Aorta (tissue), 5 donors: ENCODE data around the gene TBL1X. TPM values are rescaled to one million over a fixed set of nuclear protein-coding genes. Genes with fewer than 3 reads are reported as not detected.

ENCODE experiments used
- ATAC-seq: fragments of 200-7000 bp; cut with Tn5 transposase; one replicate; pipeline ENCODE4 v1.9.1; 2022; ENCODE audit warnings: moderate library complexity; ENCODE audit not compliant: low FRiP score
- DNase-seq, 2 donors: peaks; one replicate each; pipeline ENCODE4 v3.0.0-alpha.2; 2020
- H3K27ac ChIP-seq, 2 donors: one replicate each; pipeline ENCODE4 v1.5.1; 2013; ENCODE audit warnings: low read length in 2 of 2, mild to moderate bottlenecking in 2 of 2, moderate library complexity in 2 of 2, control low read depth in 1 of 2, inconsistent platforms in 1 of 2, low read depth in 1 of 2
- H3K27me3 ChIP-seq, 2 donors: one replicate each; pipeline ENCODE4 v1.6.1; 2013; ENCODE audit warnings: control low read depth in 1 of 2, low read length in 1 of 2, mild to moderate bottlenecking in 1 of 2, moderate library complexity in 1 of 2; ENCODE audit not compliant: insufficient read depth in 2 of 2, control insufficient read depth in 1 of 2
- H3K36me3 ChIP-seq, 2 donors: one replicate each; pipeline ENCODE4 v1.6.1; 2013; ENCODE audit warnings: control low read depth in 1 of 2, low read length in 1 of 2, mild to moderate bottlenecking in 1 of 2; ENCODE audit not compliant: insufficient read depth in 2 of 2, control insufficient read depth in 1 of 2
- H3K4me1 ChIP-seq, 2 donors: one replicate each; pipeline ENCODE4 v1.6.1; 2013; ENCODE audit warnings: low read length in 2 of 2, control low read depth in 1 of 2, mild to moderate bottlenecking in 1 of 2, moderate library complexity in 1 of 2; ENCODE audit not compliant: insufficient read depth in 2 of 2, control insufficient read depth in 1 of 2
- H3K4me3 ChIP-seq, 2 donors: one replicate each; pipeline ENCODE4 v1.5.1; 2013; ENCODE audit warnings: low read length in 2 of 2, control low read depth in 1 of 2, mild to moderate bottlenecking in 1 of 2
- H3K9me3 ChIP-seq: one replicate; pipeline ENCODE4 v1.6.1; 2013; ENCODE audit warnings: mild to moderate bottlenecking, low read length; ENCODE audit not compliant: control insufficient read depth
- WGBS, 2 donors: extraction: QIAGEN DNeasy Blood & Tissue Kit; methylation state at CpG; one replicate each; pipeline ENCODE4 v1.1.7; 2013; 5-methylcytosine and 5-hydroxymethylcytosine counted together
- intact Hi-C, 2 donors: fragments of 100-400 bp; cut with DNase I; formaldehyde crosslinking; loops; one replicate each; pipeline versions ENCODE4 v1.14.2 to v1.15.0; 2022
- polyA plus RNA-seq, 2 donors: library from polyadenylated mRNA; stranded (reverse); fragments of 200-250 nt; gene quantifications; one replicate each; pipeline ENCODE4 v1.2.3, GENCODE V29; 2013
- total RNA-seq, 2 donors: library from RNA; stranded (reverse); fragmentation: NEBNext Ultra II Directional; extraction: Animal tissue kit (Norgen Biotek cat#: 25700); gene quantifications; one replicate each; pipeline ENCODE4 v1.2.1, GENCODE V29; 2021
- donor health status: healthy with polysubstance abuse.
- donor health status: Bipolar disorder and iron deficiency.
- donor health status: DM: no; HTN: no; CAD: no.
- donor health status: DM: no; HTN: no; CAD: no.
- donor health status: DM: yes; HTN: yes; CAD: no.

The TBL1X gene
- total and polyA plus RNA-seq, 4 donors: 8.9 to 81.2 (median 27.5) TPM

DNA sequence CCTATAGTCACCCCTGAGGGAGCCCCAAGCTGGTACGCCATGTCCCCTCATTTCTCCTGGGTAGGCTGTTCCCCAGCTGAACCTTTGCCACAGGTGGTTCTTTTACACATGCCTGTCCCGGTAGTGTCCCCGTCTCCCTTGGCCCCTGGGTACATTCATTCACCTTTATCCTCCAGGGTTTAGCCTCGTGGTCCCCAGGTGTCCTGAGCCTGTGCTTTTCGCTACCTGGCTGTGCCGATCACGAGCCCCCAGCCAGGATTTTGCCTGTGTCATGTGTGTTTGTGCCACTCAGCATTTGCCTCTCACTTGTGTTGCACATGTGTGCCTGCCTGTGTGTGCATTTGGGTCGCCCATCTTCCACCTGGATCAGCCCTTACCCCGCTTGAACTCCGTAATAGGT, 243.2 kb downstream of the TBL1X start:
- Histone ChIP-seq H3K27ac (no peak overlapping the region), H3K27me3 (no peaks in the 10 kb centered on the region), H3K4me1 (no peaks in the 10 kb centered on the region), H3K9me3 (no peaks in the 10 kb centered on the region), H3K4me3 (no peak overlapping the region), H3K36me3 (peaks cover 0 to 5% of the 10 kb centered on the region in 2 donors)
- intact Hi-C loops: loop anchor here (5.0 to 10.0 kb wide), 7 partner anchors 241 to 961 kb away; partner anchors contain the start of gene TBL1X (in 1 of the 2)
- no peak for ATAC-seq
- WGBS, 2 donors: 93 to 94% methylated on average over 10 of the region's 10 CpGs
- peak in 1 of 2 donors; percentile 58 for DNase-seq

DNA sequence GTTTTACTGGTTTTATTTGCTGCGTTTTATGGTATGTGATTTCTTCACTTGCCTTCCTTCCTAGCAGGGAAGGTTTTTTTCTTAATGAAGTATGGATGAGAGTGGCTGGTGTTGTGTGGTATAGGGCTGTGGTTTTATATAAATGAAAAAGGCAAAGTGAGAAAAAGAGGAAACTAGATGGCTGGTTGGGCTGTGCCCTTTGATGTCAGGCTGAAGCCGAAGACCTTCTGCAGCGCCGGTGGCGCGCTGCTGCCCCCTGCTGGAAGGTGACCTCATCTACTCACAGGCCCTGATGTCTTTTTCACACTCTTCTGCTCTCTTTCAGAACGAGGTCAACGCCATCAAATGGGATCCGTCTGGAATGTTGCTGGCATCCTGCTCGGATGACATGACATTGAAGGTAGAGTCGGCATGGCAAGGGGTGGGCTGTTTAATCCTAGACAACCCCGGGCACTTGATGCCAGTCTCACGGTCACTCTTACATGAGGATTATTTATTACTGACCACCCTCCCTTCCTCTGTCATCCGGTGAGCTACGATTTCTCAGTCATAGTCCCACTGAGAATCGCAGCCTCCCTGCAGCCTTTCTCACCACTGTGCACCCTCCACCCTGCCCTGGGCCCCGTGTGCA, 244.2 kb downstream of the TBL1X start:
- 27 to 29% methylated on average over 17 of the region's 17 CpGs for WGBS, 2 donors
- intact Hi-C loops: loop anchor here (5.0 to 10.0 kb wide), 7 partner anchors 242 to 962 kb away; partner anchors contain the start of gene TBL1X (in 1 of the 2)
- Histone ChIP-seq H3K27me3 (no peaks in the 10 kb centered on the region), H3K4me3 (no peak overlapping the region), H3K27ac (no peak overlapping the region), H3K4me1 (no peaks in the 10 kb centered on the region), H3K36me3 (peaks cover 0 to 5% of the 10 kb centered on the region in 2 donors), H3K9me3 (no peaks in the 10 kb centered on the region)
- ATAC-seq (peak; percentile 82), DNase-seq (peak; percentile 89 to 94)

DNA sequence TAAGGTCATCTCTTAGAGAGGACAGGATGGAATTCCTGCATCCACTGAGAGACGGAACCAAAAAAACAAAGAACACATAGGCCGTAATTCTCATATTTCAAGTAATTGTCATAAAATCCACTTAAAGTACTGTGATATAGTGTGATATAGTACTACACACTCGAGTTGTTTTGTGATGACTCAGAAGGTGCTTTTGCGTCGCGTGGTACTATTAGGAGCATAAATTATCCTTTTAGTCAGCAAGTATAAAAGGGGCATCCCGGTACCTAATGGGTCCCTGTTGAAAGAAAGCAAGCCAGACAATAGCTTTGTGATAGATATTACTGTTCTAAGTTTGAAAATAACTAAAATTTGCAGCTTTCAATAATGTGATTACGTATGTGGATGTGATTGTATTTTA, 245.5 kb downstream of the TBL1X start:
- H3K36me3 ChIP-seq: peaks cover 0 to 5% of the 10 kb centered on the region in 2 donors
- no peaks in the 10 kb centered on the region for H3K4me1 ChIP-seq
- H3K27ac ChIP-seq: no peak overlapping the region
- no peak for DNase-seq
- intact Hi-C loops: no loop called here
- no peaks in the 10 kb centered on the region for H3K27me3 ChIP-seq
- ATAC-seq: no peak
- no peak overlapping the region for H3K4me3 ChIP-seq
- 85 to 87% methylated on average over 8 of the region's 8 CpGs for WGBS, 2 donors
- no peaks in the 10 kb centered on the region for H3K9me3 ChIP-seq

DNA sequence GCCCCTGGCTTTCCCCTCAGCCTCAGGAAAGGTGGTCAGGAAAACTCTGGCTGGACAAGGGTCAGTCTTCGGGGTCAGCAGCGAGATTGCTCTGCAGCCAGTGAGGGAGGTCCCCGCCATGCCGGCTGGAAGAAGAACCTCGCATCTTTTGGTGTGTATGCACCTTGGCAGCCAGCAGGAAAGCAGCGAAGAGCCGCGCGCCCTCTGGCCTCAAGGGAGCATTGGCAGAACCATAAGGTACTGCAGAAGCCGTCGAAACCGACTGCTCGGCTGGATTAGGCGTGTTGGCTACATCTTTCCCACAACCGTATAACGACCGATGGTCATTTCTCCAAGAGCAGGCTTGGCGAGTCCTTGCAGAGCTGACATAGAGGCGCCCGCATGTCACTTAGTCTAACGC, 252.5 kb downstream of the TBL1X start:
- peaks cover 0 to 4% of the 10 kb centered on the region in 2 donors for H3K36me3 ChIP-seq
- DNase-seq: no peak

DNA sequence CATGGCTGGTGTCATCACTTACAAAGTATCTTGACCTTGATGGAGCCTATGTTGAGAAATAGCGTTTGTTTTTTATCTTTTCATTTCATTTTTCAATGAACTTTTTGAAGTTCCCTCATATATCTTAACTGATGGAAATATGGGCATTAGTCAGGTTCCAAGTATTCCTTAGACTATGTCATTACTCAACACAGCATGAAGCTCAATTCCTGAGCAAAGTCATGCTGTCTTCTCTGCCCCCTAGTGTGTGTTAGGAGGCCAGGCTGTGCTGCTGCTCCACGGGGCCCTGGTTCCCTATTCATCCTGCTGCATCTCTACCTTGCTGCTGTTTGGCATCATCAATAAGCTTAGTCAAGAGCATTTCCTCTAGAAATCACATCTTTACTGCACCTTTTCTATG, 259.9 kb downstream of the TBL1X start:
- intact Hi-C loops: no loop called here
- 37 to 46% methylated on average over 2 of the region's 2 CpGs for WGBS, 2 donors
- H3K9me3 ChIP-seq: peaks cover 5% of the 10 kb centered on the region
- no peak overlapping the region for H3K27ac ChIP-seq
- no peaks in the 10 kb centered on the region for H3K36me3 ChIP-seq
- no peak for DNase-seq
- H3K27me3 ChIP-seq: no peaks in the 10 kb centered on the region
- H3K4me1 ChIP-seq: no peaks in the 10 kb centered on the region
- no peak for ATAC-seq
- no peak overlapping the region for H3K4me3 ChIP-seq

More for the DNA sequence above, 252.5 kb downstream of the TBL1X start:
- no peak for ATAC-seq
- no peak overlapping the region for H3K27ac ChIP-seq
- H3K4me3 ChIP-seq: no peak overlapping the region
- H3K4me1 ChIP-seq: no peaks in the 10 kb centered on the region
- intact Hi-C loops: no loop called here
- H3K9me3 ChIP-seq: no peaks in the 10 kb centered on the region
- 96 to 98% methylated on average over 21 of the region's 21 CpGs for WGBS, 2 donors
- no peaks in the 10 kb centered on the region for H3K27me3 ChIP-seq

DNA sequence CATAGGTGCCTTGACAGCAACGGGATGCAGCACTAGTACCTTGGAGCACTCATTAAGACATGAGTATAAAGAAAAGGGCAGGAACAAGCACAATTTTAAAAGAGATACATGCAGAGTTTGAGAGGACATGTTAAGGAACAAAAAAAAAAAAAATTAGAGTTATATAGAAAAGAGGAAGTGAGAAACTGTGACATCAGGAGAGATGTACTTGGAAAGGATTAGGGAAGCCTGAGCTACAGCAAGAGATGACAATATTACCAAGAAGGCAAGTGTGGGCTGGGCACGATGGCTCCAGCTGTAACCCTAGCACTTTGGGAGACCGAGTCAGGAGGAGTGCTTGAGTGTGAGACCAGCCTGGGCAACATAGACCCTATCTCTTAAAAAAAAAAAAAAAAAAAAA, 263.4 kb downstream of the TBL1X start:
- Histone ChIP-seq H3K9me3 (peaks cover 1% of the 10 kb centered on the region), H3K4me1 (no peaks in the 10 kb centered on the region), H3K27ac (no peak overlapping the region), H3K36me3 (no peaks in the 10 kb centered on the region), H3K4me3 (no peak overlapping the region), H3K27me3 (no peaks in the 10 kb centered on the region)
- DNase-seq (no peak), ATAC-seq (no peak)
- WGBS, 2 donors: 84 to 96% methylated on average over 3 of the region's 3 CpGs
- intact Hi-C loops: no loop called here

DNA sequence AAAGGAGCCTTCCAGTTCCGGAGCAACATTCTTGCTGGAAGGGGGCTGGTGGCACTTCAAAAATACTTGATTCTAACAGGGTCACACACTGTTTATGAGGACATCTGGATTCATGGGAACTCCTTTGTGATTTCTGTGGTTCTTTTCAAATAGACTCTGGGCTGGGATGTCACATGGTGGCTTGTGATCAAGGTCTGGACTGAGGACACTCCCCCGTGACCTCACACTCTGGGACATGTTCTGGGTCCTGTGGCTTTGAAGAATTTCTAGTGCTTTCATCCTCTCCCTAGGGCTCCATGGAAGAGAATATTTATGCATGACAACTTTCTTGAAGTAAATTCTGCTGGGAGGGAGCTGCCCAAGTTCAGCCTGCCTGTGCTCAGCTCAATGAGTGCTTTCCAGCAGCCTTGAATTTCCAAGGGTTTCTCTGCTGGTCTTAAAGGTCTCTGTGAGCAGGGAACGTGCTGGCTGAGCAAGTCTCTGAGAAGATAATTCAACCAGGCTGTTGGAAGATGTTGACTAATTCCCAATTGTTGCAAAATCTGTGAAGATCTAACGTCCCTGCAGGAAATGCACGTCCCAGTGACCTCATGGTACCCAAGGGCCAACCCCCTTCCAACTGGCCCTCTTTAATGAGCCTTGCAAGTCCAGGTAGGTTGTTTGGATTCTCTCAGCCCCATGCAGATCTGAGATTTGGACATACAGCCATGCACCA, 264.5 kb downstream of the TBL1X start:
- no peak for ATAC-seq

DNA sequence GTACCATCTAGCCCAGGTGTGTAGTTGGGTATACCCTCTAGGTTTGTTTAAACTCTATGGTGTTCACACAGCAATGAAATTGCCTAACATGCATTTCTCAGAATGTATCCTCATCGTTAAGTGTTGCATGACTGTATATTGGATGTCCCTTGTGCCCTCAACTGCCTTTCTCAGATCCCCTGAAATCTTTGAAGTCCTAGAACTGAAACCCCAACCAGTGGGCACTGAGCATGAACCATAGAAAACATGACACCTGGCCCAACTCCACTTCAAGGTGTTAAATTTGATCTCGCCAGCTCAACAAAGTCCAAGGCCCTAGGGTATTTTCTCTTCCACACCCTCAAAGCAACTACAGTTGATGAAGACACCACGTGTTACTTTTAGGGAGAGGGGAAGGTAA, 265.2 kb downstream of the TBL1X start:
- no peak overlapping the region for H3K27ac ChIP-seq
- no peaks in the 10 kb centered on the region for H3K4me1 ChIP-seq
- intact Hi-C loops: no loop called here
- peaks cover 1% of the 10 kb centered on the region for H3K9me3 ChIP-seq
- no peak overlapping the region for H3K4me3 ChIP-seq
- WGBS, 2 donors: 84 to 93% methylated on average over 3 of the region's 3 CpGs
- ATAC-seq: no peak
- H3K27me3 ChIP-seq: no peaks in the 10 kb centered on the region
- no peak for DNase-seq
- no peaks in the 10 kb centered on the region for H3K36me3 ChIP-seq

More for the DNA sequence above, 264.5 kb downstream of the TBL1X start:
- H3K4me3 ChIP-seq: no peak overlapping the region
- WGBS, 2 donors: 55 to 58% methylated on average over 5 of the region's 5 CpGs
- no peaks in the 10 kb centered on the region for H3K36me3 ChIP-seq
- peaks cover 1% of the 10 kb centered on the region for H3K9me3 ChIP-seq
- H3K4me1 ChIP-seq: no peaks in the 10 kb centered on the region
- no peak overlapping the region for H3K27ac ChIP-seq
- intact Hi-C loops: no loop called here
- H3K27me3 ChIP-seq: no peaks in the 10 kb centered on the region
- DNase-seq: no peak

DNA sequence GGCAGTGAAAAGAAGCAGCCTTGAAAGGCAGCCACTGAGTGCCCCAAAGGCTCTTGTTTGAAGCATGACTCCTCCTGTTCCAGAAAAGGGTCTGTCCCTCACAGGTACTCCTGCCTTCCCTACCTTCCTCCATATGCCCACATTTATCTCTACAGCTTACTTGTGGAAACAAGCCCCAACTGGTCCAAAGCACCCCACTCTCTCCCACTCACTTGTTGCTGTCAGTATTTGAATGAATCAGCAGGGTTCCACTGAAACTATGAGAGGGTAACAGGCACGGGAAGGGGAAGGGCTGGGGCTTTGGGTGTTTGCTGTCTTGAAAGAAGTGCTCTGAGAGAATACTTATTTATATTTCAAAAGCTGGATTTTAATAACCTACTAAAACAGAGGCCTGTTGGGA, 265.9 kb downstream of the TBL1X start:
- Histone ChIP-seq H3K9me3 (peaks cover 1% of the 10 kb centered on the region), H3K4me3 (no peak overlapping the region), H3K27ac (no peak overlapping the region), H3K36me3 (no peaks in the 10 kb centered on the region), H3K27me3 (no peaks in the 10 kb centered on the region), H3K4me1 (no peaks in the 10 kb centered on the region)
- no peak for DNase-seq
- intact Hi-C loops: no loop called here
- 46% methylated on average over 1 of the region's 1 CpG for WGBS, 2 donors
- ATAC-seq: no peak
